Lower lobe of right lung (tissue), 2 donors: ENCODE results near the gene NRP2. TPM values are rescaled to one million over a fixed set of nuclear protein-coding genes. Genes with fewer than 3 reads are reported as not detected.

Experiments used
- ATAC-seq, 2 donors: fragments of 200-7000 bp; cut with Tn5 transposase; one replicate each; pipeline ENCODE4 v1.9.1; 2020 to 2022; ENCODE audit warnings: mild to moderate bottlenecking in 2 of 2, moderate library complexity in 2 of 2
- DNase-seq: peaks from one replicate; pipeline ENCODE4 v3.0.0-alpha.2; 2020
- H3K27ac ChIP-seq: fragments of 200-600 bp; one replicate; pipeline ENCODE4 v1.8.0; 2022
- H3K27me3 ChIP-seq: fragments of 200-600 bp; one replicate; pipeline ENCODE4 v1.8.0; 2022; ENCODE audit warnings: low read depth
- H3K36me3 ChIP-seq: fragments of 200-600 bp; one replicate; pipeline ENCODE4 v1.8.0; 2022; ENCODE audit warnings: mild to moderate bottlenecking
- H3K4me1 ChIP-seq: fragments of 200-600 bp; one replicate; pipeline ENCODE4 v1.8.0; 2022
- H3K4me3 ChIP-seq: fragments of 200-600 bp; one replicate; pipeline ENCODE4 v1.8.0; 2022; ENCODE audit warnings: mild to moderate bottlenecking
- H3K9me3 ChIP-seq: fragments of 200-600 bp; one replicate; pipeline ENCODE4 v1.8.0; 2022
- intact Hi-C: fragments of 100-400 bp; cut with DNase I; formaldehyde crosslinking; loops from one replicate; pipeline ENCODE4 v1.11.0; 2022
- long read RNA-seq: library from polyadenylated mRNA; unstranded; transcript quantifications from one replicate; pipeline ENCODE4 v2.0.0, GENCODE V29; 2021
- total RNA-seq: library from RNA; stranded (reverse); fragmentation: NEBNext Ultra II Directional; extraction: Animal tissue kit (Norgen Biotek cat#: 25700); gene quantifications from one replicate; pipeline ENCODE4 v1.2.1, GENCODE V29; 2021
- TF ChIP-seq, protein P1 (sequence below): fragments of 200-600 bp; IDR thresholded peaks from one replicate; pipeline ENCODE4 v1.8.0; 2022; ENCODE audit warnings: antibody characterized with exemption, mild to moderate bottlenecking
- donor health status: DM: no; HTN: yes; CAD: no; lungs with severe emphysema.

The NRP2 gene
- total RNA-seq: 67.5 TPM
- long read RNA-seq, partial matches to known transcripts: 9 of 24 reads
- long read RNA-seq, other reads (novel, unspliced or antisense): 15 of 24 reads

DNA sequence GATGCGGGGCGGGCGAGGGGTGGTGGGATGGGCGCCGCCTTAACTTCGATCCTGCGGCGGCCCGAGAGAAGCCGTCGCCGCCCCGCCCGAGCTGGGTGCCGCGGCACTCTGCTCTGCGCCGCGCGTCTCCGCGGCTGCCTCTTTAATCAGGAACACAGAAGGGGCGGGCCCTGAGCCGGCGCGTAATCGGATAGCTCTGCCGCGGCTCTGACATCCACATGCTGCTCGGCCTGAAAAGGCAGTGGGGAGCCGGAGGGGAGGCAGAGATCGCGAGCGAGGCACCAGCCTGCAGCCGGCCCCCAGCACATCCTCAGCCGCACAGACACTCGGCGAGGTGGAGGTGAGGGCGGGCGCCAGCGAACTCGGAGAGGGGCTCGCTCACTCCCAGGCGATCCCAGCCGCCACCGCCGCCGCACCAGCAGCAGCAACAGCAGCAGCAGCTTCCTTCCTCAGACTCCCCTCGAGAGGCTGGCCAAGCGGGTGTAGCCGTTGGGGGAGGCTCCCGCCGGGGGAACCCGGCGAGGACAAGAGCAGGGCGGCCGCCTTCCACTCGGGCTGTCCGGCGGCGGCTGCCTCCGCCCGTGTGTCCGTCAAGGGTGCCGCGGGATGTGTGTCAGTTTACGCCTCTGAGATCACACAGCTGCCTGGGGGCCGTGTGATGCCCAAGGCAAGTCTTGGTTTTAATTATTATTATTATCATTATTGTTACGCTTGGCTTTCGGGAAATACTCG, at the start of gene NRP2:
Gene NRP2 (plus strand): TSS at position 263 of the 732 bp plus-strand sequence. CDS start 790 bp downstream, outside the sequence.
- H3K9me3 ChIP-seq: no peaks in the 10 kb centered on the region
- H3K36me3 ChIP-seq: no peaks in the 10 kb centered on the region
- peak within 1 kb of the TSS; percentile 80 for H3K27ac ChIP-seq
- peak; percentile 87 for DNase-seq
- intact Hi-C loops: no loop called here
- TF ChIP-seq, protein P1, sequence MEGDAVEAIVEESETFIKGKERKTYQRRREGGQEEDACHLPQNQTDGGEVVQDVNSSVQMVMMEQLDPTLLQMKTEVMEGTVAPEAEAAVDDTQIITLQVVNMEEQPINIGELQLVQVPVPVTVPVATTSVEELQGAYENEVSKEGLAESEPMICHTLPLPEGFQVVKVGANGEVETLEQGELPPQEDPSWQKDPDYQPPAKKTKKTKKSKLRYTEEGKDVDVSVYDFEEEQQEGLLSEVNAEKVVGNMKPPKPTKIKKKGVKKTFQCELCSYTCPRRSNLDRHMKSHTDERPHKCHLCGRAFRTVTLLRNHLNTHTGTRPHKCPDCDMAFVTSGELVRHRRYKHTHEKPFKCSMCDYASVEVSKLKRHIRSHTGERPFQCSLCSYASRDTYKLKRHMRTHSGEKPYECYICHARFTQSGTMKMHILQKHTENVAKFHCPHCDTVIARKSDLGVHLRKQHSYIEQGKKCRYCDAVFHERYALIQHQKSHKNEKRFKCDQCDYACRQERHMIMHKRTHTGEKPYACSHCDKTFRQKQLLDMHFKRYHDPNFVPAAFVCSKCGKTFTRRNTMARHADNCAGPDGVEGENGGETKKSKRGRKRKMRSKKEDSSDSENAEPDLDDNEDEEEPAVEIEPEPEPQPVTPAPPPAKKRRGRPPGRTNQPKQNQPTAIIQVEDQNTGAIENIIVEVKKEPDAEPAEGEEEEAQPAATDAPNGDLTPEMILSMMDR: no peak
- H3K27me3 ChIP-seq: peaks cover 11% of the 10 kb centered on the region
- H3K4me1 ChIP-seq: peaks cover 36% of the 10 kb centered on the region
- H3K4me3 ChIP-seq: peak within 1 kb of the TSS; percentile 79
- ATAC-seq: peak; percentile 81 to 87

- intact Hi-C loops: no loop called here
- Histone ChIP-seq H3K27me3 (no peaks in the 10 kb centered on the region), H3K4me1 (no peaks in the 10 kb centered on the region), H3K4me3 (no peak overlapping the region), H3K9me3 (no peaks in the 10 kb centered on the region), H3K36me3 (no peaks in the 10 kb centered on the region), H3K27ac (no peak overlapping the region)
- DNase-seq (no peak), ATAC-seq (no peak)
- TF ChIP-seq, protein P1: no peak
These were observed 48.3 kb upstream of the NRP2 start for GRCh38 chr2:205633994-205634393.

DNA sequence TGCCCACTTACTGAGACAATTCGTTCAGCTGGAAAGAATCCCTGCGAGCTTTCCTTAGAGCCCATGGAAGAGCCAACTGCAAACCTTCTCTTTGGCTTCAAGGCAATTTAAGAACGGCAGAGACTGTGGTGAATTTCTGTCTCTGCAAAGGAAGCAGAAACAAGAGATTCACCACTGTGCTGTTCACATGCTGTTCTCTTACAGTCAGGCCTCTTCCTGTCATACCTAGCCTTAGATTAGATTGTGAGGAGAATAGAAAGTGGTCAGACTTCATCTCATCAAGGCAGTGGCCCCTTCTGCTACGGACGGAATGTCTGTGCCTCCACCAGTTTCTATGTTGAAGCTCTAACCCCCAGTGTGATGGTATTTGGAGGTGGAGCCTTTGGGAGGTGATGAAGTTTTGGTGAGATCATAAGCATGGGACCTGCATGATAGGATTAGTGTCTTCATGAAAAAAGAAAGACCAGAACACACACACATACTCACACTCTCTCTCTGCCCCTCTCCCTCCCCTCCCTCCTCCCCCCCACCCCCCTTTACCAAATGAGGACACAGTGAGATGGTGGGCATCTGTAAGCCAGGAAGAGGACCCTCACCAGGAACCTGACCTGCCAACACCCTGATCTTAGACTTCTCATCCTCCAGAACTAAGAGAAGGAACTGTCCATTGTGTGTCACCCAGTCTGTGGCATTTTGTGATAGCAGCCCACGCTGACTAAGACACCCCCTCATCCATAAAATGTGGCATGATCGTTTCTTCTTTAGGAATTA, 45.6 kb upstream of the NRP2 start:
- Histone ChIP-seq H3K27me3 (no peaks in the 10 kb centered on the region), H3K4me3 (no peak overlapping the region), H3K9me3 (no peaks in the 10 kb centered on the region), H3K4me1 (no peaks in the 10 kb centered on the region), H3K27ac (no peak overlapping the region), H3K36me3 (no peaks in the 10 kb centered on the region)
- intact Hi-C loops: no loop called here
- TF ChIP-seq, protein P1: no peak
- ATAC-seq: no peak
- DNase-seq: no peak

DNA sequence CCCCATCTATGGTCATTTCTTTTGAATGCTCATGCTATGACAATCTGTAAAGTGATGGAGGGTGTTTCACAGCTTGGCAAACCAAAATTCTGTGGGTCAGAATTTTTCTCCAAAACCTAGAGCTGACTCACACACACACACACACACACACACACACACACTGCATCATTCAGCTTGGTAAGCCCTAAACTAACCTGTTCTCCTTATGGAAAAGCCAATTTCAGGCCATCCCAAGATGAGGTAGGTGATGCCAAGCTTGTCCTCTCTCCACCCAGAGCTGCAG, 45.0 kb upstream of the NRP2 start:
- no peak overlapping the region for H3K27ac ChIP-seq
- H3K4me3 ChIP-seq: no peak overlapping the region
- H3K9me3 ChIP-seq: no peaks in the 10 kb centered on the region
- TF ChIP-seq, protein P1: no peak
- H3K27me3 ChIP-seq: no peaks in the 10 kb centered on the region
- intact Hi-C loops: no loop called here
- no peak for DNase-seq
- no peak for ATAC-seq
- H3K4me1 ChIP-seq: no peaks in the 10 kb centered on the region
- H3K36me3 ChIP-seq: no peaks in the 10 kb centered on the region

- Histone ChIP-seq H3K4me3 (no peak overlapping the region), H3K4me1 (peaks cover 1% of the 10 kb centered on the region), H3K27me3 (no peaks in the 10 kb centered on the region), H3K9me3 (no peaks in the 10 kb centered on the region), H3K36me3 (no peaks in the 10 kb centered on the region), H3K27ac (no peak overlapping the region)
- ATAC-seq: no peak
- TF ChIP-seq, protein P1: no peak
- intact Hi-C loops: no loop called here
- no peak for DNase-seq
These were observed 44.4 kb upstream of the NRP2 start for GRCh38 chr2:205637779-205638503.
